Ascending aorta (tissue), 2 donors: Measurements from ENCODE around the gene AKAP13. TPM values are rescaled to one million over a fixed set of nuclear protein-coding genes. Genes with fewer than 3 reads are reported as not detected.

Experiments
- DNase-seq, 2 donors: peaks; one replicate each; pipeline ENCODE4 v3.0.0-alpha.2; 2019; ENCODE audit warnings: low spot score in 2 of 2
- H3K27ac ChIP-seq, 2 donors: fragments of 200-600 bp; sonication (generic); one replicate each; pipeline ENCODE4 v1.5.1; 2016 to 2017; ENCODE audit warnings: mild to moderate bottlenecking in 1 of 2
- H3K27me3 ChIP-seq: fragments of 200-600 bp; sonication (generic); one replicate; pipeline ENCODE4 v1.5.1; 2017
- H3K36me3 ChIP-seq, 2 donors: fragments of 200-600 bp; sonication (generic); one replicate each; pipeline ENCODE4 v1.5.1; 2016
- H3K4me1 ChIP-seq, 2 donors: fragments of 200-600 bp; sonication (generic); one replicate each; pipeline ENCODE4 v1.5.1; 2016 to 2017; ENCODE audit warnings: mild to moderate bottlenecking in 1 of 2
- H3K4me3 ChIP-seq, 2 donors: fragments of 200-600 bp; sonication (generic); one replicate each; pipeline ENCODE4 v1.5.1; 2016 to 2017; ENCODE audit warnings: mild to moderate bottlenecking in 1 of 2
- H3K9me3 ChIP-seq, 2 donors: fragments of 200-600 bp; sonication (generic); one replicate each; pipeline ENCODE4 v1.5.1; 2016
- CTCF ChIP-seq, 3 experiments: fragments of 200-600 bp in 2 of 3; fragments of 450-650 bp in 1 of 3; sonication (generic) in 2 of 3; IDR thresholded peaks; one replicate each; pipeline ENCODE4 v1.5.1; 2016 to 2019; ENCODE audit warnings: antibody characterized with exemption in 3 of 3, mild to moderate bottlenecking in 1 of 3, moderate library complexity in 1 of 3
- intact Hi-C: fragments of 100-400 bp; cut with DNase I; formaldehyde crosslinking; loops from one replicate; pipeline ENCODE4 v1.15.1; 2023
- total RNA-seq: library from RNA; depleted of rRNA; stranded (reverse); fragments of >200 nt; gene quantifications from one replicate; pipeline ENCODE4 v1.1.0, GENCODE V29; 2016

Gene AKAP13
- total RNA-seq, 1 donor from 2014 or later: 74.3 TPM

GRCh38 chr15:85414495-85414894 lies 34.1 kb downstream of the AKAP13 start:
- H3K4me3 ChIP-seq: no peak overlapping the region
- H3K9me3 ChIP-seq: no peaks in the 10 kb centered on the region
- H3K4me1 ChIP-seq: peaks cover 0 to 13% of the 10 kb centered on the region in 2 donors
- DNase-seq: no peak
- intact Hi-C loops: loop anchor here (5.0 kb wide), 1 partner anchor 117 kb away; no protein-coding TSS in a partner anchor
- H3K27me3 ChIP-seq: no peaks in the 10 kb centered on the region
- no peak overlapping the region for H3K27ac ChIP-seq
- H3K36me3 ChIP-seq: no peaks in the 10 kb centered on the region
- peak in 2 of 3 experiments; percentile 11 to 36 for TF ChIP-seq CTCF (IDR thresholded peaks at IDR 0.05)

GRCh38 chr15:85414991-85415390 lies 34.6 kb downstream of the AKAP13 start:
- Histone ChIP-seq H3K36me3 (no peaks in the 10 kb centered on the region), H3K9me3 (no peaks in the 10 kb centered on the region), H3K4me3 (no peak overlapping the region), H3K27ac (no peak overlapping the region), H3K4me1 (peaks cover 0 to 13% of the 10 kb centered on the region in 2 donors), H3K27me3 (no peaks in the 10 kb centered on the region)
- intact Hi-C loops: loop anchor here (5.0 kb wide), 1 partner anchor 118 kb away; no protein-coding TSS in a partner anchor
- TF ChIP-seq CTCF (IDR thresholded peaks at IDR 0.05): no peak
- DNase-seq: no peak

- DNase-seq: no peak
- no peak overlapping the region for H3K4me3 ChIP-seq
- no peaks in the 10 kb centered on the region for H3K9me3 ChIP-seq
- H3K4me1 ChIP-seq: peaks cover 0 to 13% of the 10 kb centered on the region in 2 donors
- TF ChIP-seq CTCF (IDR thresholded peaks at IDR 0.05): no peak
- no peaks in the 10 kb centered on the region for H3K36me3 ChIP-seq
- intact Hi-C loops: loop anchor here (2.0 kb wide), 1 partner anchor 85 kb away; no protein-coding TSS in a partner anchor
- H3K27ac ChIP-seq: no peak overlapping the region
- H3K27me3 ChIP-seq: no peaks in the 10 kb centered on the region
Measured at GRCh38 chr15:85415783-85416182, 35.4 kb downstream of the AKAP13 start.

GRCh38 chr15:85417276-85417675 lies 36.9 kb downstream of the AKAP13 start:
- H3K27me3 ChIP-seq: no peaks in the 10 kb centered on the region
- H3K9me3 ChIP-seq: no peaks in the 10 kb centered on the region
- intact Hi-C loops: loop anchor here (2.0 kb wide), 1 partner anchor 86 kb away; no protein-coding TSS in a partner anchor
- H3K27ac ChIP-seq: no peak overlapping the region
- peaks cover 0 to 25% of the 10 kb centered on the region in 2 donors for H3K4me1 ChIP-seq
- no peak overlapping the region for H3K4me3 ChIP-seq
- TF ChIP-seq CTCF (IDR thresholded peaks at IDR 0.05): no peak
- DNase-seq: no peak
- H3K36me3 ChIP-seq: no peaks in the 10 kb centered on the region

GRCh38 chr15:85419161-85419560 lies 38.8 kb downstream of the AKAP13 start:
- intact Hi-C loops: no loop called here
- DNase-seq: no peak
- Histone ChIP-seq H3K9me3 (no peaks in the 10 kb centered on the region), H3K36me3 (no peaks in the 10 kb centered on the region), H3K27ac (no peak overlapping the region), H3K4me3 (no peak overlapping the region), H3K4me1 (peaks cover 0 to 15% of the 10 kb centered on the region in 2 donors), H3K27me3 (no peaks in the 10 kb centered on the region)
- no peak for TF ChIP-seq CTCF (IDR thresholded peaks at IDR 0.05)
